ENCODE measurements around the gene SYT11.
"Not testable (repeated sequence)": the region's sequence is repeated elsewhere in the genome, so short reads cannot be mapped to it uniquely, and the experiment has no call there.

Gene SYT11

DNA sequence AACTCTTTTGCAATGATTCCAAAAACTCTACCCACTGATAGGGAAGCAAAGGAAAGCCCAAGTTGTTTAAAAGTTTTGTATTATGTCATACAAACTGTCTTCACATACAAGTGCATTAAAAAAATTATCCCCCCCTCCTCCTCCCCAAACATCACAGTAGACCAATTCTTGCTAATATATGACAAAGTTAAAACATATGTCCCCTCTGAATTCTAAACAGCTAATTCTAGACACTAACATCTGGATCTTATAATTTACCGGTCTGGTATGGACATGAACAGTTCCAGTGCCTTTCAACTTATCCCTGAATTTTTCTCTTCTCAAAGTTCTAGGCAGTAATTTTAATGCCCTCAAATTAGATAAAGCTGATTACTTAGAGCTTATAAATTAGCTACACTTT lies 38.4 kb downstream of the SYT11 start:
- no peak for DNase-seq (ENCODE audit: low spot score)

- DNase-seq (ENCODE audit: low spot score), result no peak
Measured at GRCh38 chr1:155898888-155899287, 39.5 kb downstream of the SYT11 start.

DNA sequence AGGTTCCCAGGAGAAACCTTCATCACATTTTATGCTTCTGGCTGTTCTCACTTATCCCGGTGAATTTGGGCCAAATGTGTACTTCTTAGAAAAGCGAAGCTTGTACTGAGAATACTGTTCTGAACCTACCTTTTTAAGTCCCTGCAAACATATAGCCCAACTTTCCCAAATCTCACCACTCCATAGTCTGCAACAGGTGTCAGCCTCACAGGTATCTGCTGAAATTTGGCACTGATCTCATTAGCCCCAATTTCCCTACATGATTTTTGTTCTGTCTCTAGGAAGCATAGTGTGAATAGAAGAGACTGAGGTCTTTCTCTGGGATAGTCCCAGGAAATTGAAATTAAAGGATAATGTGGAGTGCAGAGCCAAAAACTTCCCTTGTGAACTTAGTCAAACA lies 40.3 kb downstream of the SYT11 start:
- no peak for DNase-seq (ENCODE audit: low spot score)

- no peak for DNase-seq (ENCODE audit: low spot score)
Measured at GRCh38 chr1:155900161-155900560, 40.8 kb downstream of the SYT11 start.

GRCh38 chr1:155904261-155904660 lies 44.9 kb downstream of the SYT11 start:
- no peak for DNase-seq (ENCODE audit: low spot score)

- peak; percentile 23 for DNase-seq (ENCODE audit: low spot score)
Measured at GRCh38 chr1:155909894-155910293, 50.5 kb downstream of the SYT11 start.

GRCh38 chr1:155910621-155911121 lies 51.3 kb downstream of the SYT11 start:
- DNase-seq (ENCODE audit: low spot score), result peak; percentile 37

- peak; percentile 84 for DNase-seq (ENCODE audit: low spot score)
Measured at GRCh38 chr1:155911156-155912055, 52.0 kb downstream of the SYT11 start, which contains the start of gene RIT1. Gene RIT1 (minus strand): TSS chr1:155911349. CDS start chr1:155910761, 588 bp downstream.

GRCh38 chr1:155912056-155912536 lies 52.7 kb downstream of the SYT11 start:
- no peak for DNase-seq (ENCODE audit: low spot score)

GRCh38 chr1:155913969-155914757 lies 54.8 kb downstream of the SYT11 start:
- no peak for DNase-seq (ENCODE audit: low spot score)

DNA sequence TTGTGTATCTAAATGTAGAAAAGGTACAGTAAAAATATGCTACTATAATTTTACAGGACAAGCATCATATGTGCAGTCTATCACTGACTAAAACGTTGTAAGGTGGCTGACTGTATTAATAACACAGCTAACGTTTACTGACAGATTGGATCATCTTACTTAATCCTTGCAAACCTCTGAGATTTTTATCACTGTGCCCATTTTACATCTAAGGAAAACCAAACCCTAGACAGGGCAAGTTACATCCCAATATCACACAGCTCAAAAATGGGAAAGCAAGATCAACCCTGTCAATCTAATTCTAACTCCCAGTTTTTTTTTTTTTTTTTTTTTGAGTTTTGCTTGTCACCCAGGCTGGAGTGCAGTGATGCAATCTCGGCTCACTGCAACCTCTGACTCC lies 59.3 kb downstream of the SYT11 start:
- no peak for DNase-seq (ENCODE audit: low spot score)

GRCh38 chr1:155919801-155920200 lies 60.4 kb downstream of the SYT11 start:
- no peak for DNase-seq (ENCODE audit: low spot score)

DNA sequence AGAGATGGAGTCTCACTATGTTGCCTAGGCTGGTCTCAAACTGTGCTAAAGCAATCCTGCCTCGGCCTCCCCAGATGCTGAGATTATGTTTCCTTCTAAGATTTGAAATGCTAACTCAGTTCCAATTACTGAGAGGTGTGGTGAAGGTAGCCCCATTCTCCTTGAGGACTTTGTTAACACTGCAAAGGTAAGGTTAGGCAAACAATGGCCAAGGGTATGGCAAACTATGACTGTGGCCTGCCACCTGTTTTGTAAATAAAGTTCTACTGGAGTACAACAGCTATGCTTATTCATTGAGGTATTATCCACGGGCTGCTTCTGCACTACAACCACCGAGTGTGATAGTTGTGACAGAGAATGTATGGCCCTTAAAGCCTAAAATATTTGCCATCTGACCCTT lies 61.4 kb downstream of the SYT11 start:
- no peak for DNase-seq (ENCODE audit: low spot score)

DNA sequence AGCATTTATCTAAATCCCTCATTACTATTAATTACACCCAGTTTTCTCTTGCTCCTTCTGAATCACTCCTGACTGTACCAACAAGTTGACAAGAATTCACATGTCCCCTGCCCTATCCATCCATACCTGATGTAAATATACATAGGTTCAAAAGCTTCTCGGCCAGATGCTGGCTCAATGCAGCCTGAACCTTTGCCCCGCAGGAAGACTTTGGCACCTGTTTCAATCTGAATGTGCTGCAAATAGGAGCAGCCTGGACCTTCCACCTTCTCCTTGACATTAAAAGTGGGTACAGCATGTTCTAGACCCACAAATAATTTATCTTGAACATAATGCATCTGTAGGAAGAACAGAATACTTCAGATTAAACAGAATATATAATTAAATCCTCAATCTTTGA lies 66.1 kb downstream of the SYT11 start:
- DNase-seq (ENCODE audit: low spot score), result no peak

DNA sequence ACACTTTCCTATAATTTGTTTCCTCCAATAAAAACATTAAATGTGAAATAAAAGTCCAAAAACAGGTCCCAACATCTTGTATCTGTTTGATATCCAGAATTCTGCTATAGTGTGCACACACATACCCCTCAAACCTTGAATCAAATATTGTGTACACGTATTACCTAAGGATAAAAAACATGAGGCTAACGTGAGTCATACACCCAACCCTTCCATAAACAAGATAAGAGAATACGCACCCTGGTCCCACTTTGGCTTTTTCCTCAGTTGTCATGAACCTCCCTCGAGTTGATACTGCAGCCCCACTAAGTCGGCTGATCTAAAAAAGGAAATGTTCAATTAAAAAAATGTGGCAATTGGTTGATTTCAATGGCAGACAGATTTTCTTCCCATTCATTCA lies 69.7 kb downstream of the SYT11 start:
- no peak for DNase-seq (ENCODE audit: low spot score)

GRCh38 chr1:155930725-155931124 lies 71.4 kb downstream of the SYT11 start:
- not testable (repeated sequence) for DNase-seq (ENCODE audit: low spot score)

GRCh38 chr1:155931332-155932038 lies 72.1 kb downstream of the SYT11 start:
- DNase-seq (ENCODE audit: low spot score), result no peak

- DNase-seq (ENCODE audit: low spot score), result no peak
Measured at GRCh38 chr1:155932081-155932480, 72.7 kb downstream of the SYT11 start.

DNA sequence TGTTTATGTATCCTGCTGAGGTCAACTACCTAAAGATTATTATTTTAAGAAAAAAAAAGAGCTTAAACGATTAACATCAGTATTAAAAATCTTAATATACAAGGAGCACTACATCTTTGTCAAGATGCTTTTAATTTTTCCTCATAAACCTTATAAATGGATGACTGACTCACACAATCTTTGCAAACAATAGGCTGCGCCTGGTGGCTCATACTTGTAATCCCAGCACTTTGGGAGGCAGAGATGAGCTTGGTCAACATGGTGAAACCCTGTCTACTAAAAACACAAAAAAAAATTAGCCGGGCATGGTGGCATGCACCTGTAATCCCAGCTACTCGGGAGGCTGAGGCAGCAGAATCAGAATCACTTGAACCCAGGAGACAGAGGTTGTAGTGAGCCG lies 73.1 kb downstream of the SYT11 start:
- DNase-seq (ENCODE audit: low spot score), result no peak

GRCh38 chr1:155933591-155934096 lies 74.3 kb downstream of the SYT11 start:
- no peak for DNase-seq (ENCODE audit: low spot score)

GRCh38 chr1:155934097-155934935 lies 74.9 kb downstream of the SYT11 start, which contains the start of gene KHDC4:
Gene KHDC4 (minus strand): TSS chr1:155934413. CDS start chr1:155934373, 40 bp downstream.
- peak; percentile 99 for DNase-seq (ENCODE audit: low spot score)

Measured in putamen (tissue), 1 donor.